ENCODE measurements around the gene SUPT5H. TPM values are rescaled to one million over a fixed set of nuclear protein-coding genes. Genes with fewer than 3 reads are reported as not detected.
A peak's percentile ranks its signal among the peaks of the same experiment; 100 is the strongest.

Gene SUPT5H
- total and polyA plus RNA-seq, 2 experiments from 2014 or later, result 71.6 to 184 TPM

- H4K20me1 ChIP-seq (ENCODE audit: insufficient read depth, poor library complexity, severe bottlenecking), result peaks cover 18% of the 10 kb centered on the region
- peak overlapping the region; percentile 92 for H3K27ac ChIP-seq
- TF ChIP-seq CTCF (IDR thresholded peaks at IDR 0.05; ENCODE audit: poor library complexity) (no peak), EZH2phosphoT487 (IDR thresholded peaks at IDR 0.05; ENCODE audit: low read depth, severe bottlenecking, unreplicated experiment) (no peak), EZH2 (IDR thresholded peaks at IDR 0.05; ENCODE audit: borderline replicate concordance) (no peak)
- no peak overlapping the region for H3K4me3 ChIP-seq
- peaks cover 32% of the 10 kb centered on the region for H3K4me1 ChIP-seq (ENCODE audit: insufficient read depth)
- no peaks in the 10 kb centered on the region for H3K9me3 ChIP-seq (ENCODE audit: low read depth)
- H2AFZ ChIP-seq, result no peak overlapping the region
- H3K27me3 ChIP-seq, result no peaks in the 10 kb centered on the region
- peaks cover 5% of the 10 kb centered on the region for H3K36me3 ChIP-seq (replicated peaks; ENCODE audit: insufficient read depth, low read depth)
- H3K9me2 ChIP-seq (replicated peaks; ENCODE audit: insufficient read depth), result no peaks in the 10 kb centered on the region
- no peak overlapping the region for H3K4me2 ChIP-seq
- 68% methylated on average over 25 of the region's 25 CpGs for WGBS (ENCODE audit: low lambda C conversion rate, missing lambda C conversion rate)
- H3K79me2 ChIP-seq, result peaks cover 27% of the 10 kb centered on the region
- peak; percentile 66 for DNase-seq (ENCODE audit: low spot score)
Measured at GRCh38 chr19:39430675-39431593, 14.4 kb upstream of the SUPT5H start.

GRCh38 chr19:39432677-39433025 is 12.7 kb upstream of the SUPT5H start:
- WGBS (ENCODE audit: low lambda C conversion rate, missing lambda C conversion rate), result 94% methylated on average over 8 of the region's 8 CpGs
- Histone ChIP-seq H3K4me3 (no peak overlapping the region), H3K27me3 (no peaks in the 10 kb centered on the region), H3K79me2 (peaks cover 29% of the 10 kb centered on the region), H3K27ac (no peak overlapping the region), H3K4me2 (no peak overlapping the region), H3K9me3 (ENCODE audit: low read depth) (no peaks in the 10 kb centered on the region), H4K20me1 (ENCODE audit: insufficient read depth, poor library complexity, severe bottlenecking) (peaks cover 18% of the 10 kb centered on the region), H3K9me2 (replicated peaks; ENCODE audit: insufficient read depth) (no peaks in the 10 kb centered on the region), H2AFZ (no peak overlapping the region), H3K4me1 (ENCODE audit: insufficient read depth) (peaks cover 34% of the 10 kb centered on the region), H3K36me3 (replicated peaks; ENCODE audit: insufficient read depth, low read depth) (peaks cover 5% of the 10 kb centered on the region)
- no peak for TF ChIP-seq CTCF (IDR thresholded peaks at IDR 0.05; ENCODE audit: poor library complexity)
- no peak for DNase-seq (ENCODE audit: low spot score)

- H3K79me2 ChIP-seq, result peaks cover 28% of the 10 kb centered on the region
- H3K9me2 ChIP-seq (replicated peaks; ENCODE audit: insufficient read depth), result no peaks in the 10 kb centered on the region
- H3K36me3 ChIP-seq (replicated peaks; ENCODE audit: insufficient read depth, low read depth), result peaks cover 5% of the 10 kb centered on the region
- no peak overlapping the region for H3K4me3 ChIP-seq
- no peak for TF ChIP-seq EZH2phosphoT487 (IDR thresholded peaks at IDR 0.05; ENCODE audit: low read depth, severe bottlenecking, unreplicated experiment)
- TF ChIP-seq CTCF (IDR thresholded peaks at IDR 0.05; ENCODE audit: poor library complexity), result no peak
- no peak for TF ChIP-seq EZH2 (IDR thresholded peaks at IDR 0.05; ENCODE audit: borderline replicate concordance)
- no peaks in the 10 kb centered on the region for H3K27me3 ChIP-seq
- no peak for DNase-seq (ENCODE audit: low spot score)
- peak overlapping the region; percentile 95 for H3K4me2 ChIP-seq
- peak overlapping the region; percentile 89 for H3K27ac ChIP-seq
- 96% methylated on average over 8 of the region's 8 CpGs for WGBS (ENCODE audit: low lambda C conversion rate, missing lambda C conversion rate)
- H4K20me1 ChIP-seq (ENCODE audit: insufficient read depth, poor library complexity, severe bottlenecking), result peaks cover 18% of the 10 kb centered on the region
- H2AFZ ChIP-seq, result no peak overlapping the region
- no peaks in the 10 kb centered on the region for H3K9me3 ChIP-seq (ENCODE audit: low read depth)
- H3K4me1 ChIP-seq (ENCODE audit: insufficient read depth), result peaks cover 26% of the 10 kb centered on the region
Measured at GRCh38 chr19:39433480-39434079, 11.8 kb upstream of the SUPT5H start.

All from hepatocyte (in vitro differentiated cells).